ENCODE measurements around the gene CABYR. TPM values are rescaled to one million over a fixed set of nuclear protein-coding genes. Genes with fewer than 3 reads are reported as not detected.

CABYR gene
- total RNA-seq, 1 donor from 2014 or later: not detected

- H3K4me1 ChIP-seq: peaks cover 49% of the 10 kb centered on the region
- TF ChIP-seq, protein P1, sequence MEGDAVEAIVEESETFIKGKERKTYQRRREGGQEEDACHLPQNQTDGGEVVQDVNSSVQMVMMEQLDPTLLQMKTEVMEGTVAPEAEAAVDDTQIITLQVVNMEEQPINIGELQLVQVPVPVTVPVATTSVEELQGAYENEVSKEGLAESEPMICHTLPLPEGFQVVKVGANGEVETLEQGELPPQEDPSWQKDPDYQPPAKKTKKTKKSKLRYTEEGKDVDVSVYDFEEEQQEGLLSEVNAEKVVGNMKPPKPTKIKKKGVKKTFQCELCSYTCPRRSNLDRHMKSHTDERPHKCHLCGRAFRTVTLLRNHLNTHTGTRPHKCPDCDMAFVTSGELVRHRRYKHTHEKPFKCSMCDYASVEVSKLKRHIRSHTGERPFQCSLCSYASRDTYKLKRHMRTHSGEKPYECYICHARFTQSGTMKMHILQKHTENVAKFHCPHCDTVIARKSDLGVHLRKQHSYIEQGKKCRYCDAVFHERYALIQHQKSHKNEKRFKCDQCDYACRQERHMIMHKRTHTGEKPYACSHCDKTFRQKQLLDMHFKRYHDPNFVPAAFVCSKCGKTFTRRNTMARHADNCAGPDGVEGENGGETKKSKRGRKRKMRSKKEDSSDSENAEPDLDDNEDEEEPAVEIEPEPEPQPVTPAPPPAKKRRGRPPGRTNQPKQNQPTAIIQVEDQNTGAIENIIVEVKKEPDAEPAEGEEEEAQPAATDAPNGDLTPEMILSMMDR (IDR thresholded peaks at IDR 0.05; ENCODE audit: borderline replicate concordance): no peak
- peaks cover 6% of the 10 kb centered on the region for H3K36me3 ChIP-seq
- DNase-seq: no peak
- H3K4me3 ChIP-seq: no peak overlapping the region
- no peaks in the 10 kb centered on the region for H3K9me3 ChIP-seq (replicated peaks)
- no peaks in the 10 kb centered on the region for H3K27me3 ChIP-seq (ENCODE audit: low read depth)
- intact Hi-C loops (cut with micrococcal nuclease): no loop called here
- H3K27ac ChIP-seq (replicated peaks): no peak overlapping the region
These were observed 50.2 kb downstream of the CABYR start for GRCh38 chr18:24189007-24189528.

DNA sequence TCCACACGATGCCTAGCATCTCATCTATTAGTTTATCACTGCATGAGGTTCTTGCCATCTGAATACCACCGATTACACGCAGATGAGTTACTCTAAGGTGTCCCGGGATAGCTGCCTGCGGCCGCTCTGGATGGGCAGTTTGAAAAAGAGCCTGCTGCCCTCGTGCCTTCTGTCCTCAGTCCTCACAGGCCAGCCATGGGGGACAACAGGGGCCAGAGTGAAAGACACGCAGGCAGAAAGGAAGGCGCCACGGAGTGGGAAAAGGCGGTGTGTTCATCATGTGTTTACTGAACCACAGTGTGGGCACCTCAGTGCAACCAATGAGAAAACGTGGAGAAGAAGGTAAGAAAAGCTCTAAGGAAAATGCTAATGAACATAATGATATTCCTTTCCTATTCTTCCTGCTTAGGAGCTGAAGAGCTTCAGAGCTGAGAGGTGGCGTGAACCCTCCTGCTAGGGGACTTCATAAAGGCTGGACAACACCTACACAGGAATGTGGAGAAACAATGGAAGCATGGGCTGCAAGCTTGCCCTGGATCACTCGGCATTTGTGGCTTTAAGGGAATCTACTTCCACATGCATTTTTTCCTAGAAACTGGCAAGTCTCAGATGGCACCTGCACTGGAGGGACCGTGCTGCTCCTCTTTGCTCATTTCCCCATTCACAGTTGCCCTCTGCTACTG lies 50.9 kb downstream of the CABYR start:
- H3K4me3 ChIP-seq: no peak overlapping the region
- H3K36me3 ChIP-seq: peaks cover 11% of the 10 kb centered on the region
- no peak overlapping the region for H3K27ac ChIP-seq (replicated peaks)
- peaks cover 49% of the 10 kb centered on the region for H3K4me1 ChIP-seq
- intact Hi-C loops (cut with micrococcal nuclease): no loop called here
- DNase-seq: no peak
- H3K27me3 ChIP-seq (ENCODE audit: low read depth): no peaks in the 10 kb centered on the region
- TF ChIP-seq, protein P1 (IDR thresholded peaks at IDR 0.05; ENCODE audit: borderline replicate concordance): no peak
- H3K9me3 ChIP-seq (replicated peaks): no peaks in the 10 kb centered on the region

- intact Hi-C loops (cut with micrococcal nuclease): no loop called here
These were observed 51.7 kb downstream of the CABYR start for GRCh38 chr18:24190590-24190989.

GRCh38 chr18:24195296-24196053 lies 56.6 kb downstream of the CABYR start:
- Histone ChIP-seq H3K27ac (replicated peaks) (no peak overlapping the region), H3K36me3 (peaks cover 16% of the 10 kb centered on the region), H3K4me3 (no peak overlapping the region), H3K4me1 (peaks cover 36% of the 10 kb centered on the region), H3K27me3 (ENCODE audit: low read depth) (no peaks in the 10 kb centered on the region), H3K9me3 (replicated peaks) (no peaks in the 10 kb centered on the region)
- no peak for DNase-seq
- TF ChIP-seq, protein P1 (IDR thresholded peaks at IDR 0.05; ENCODE audit: borderline replicate concordance): no peak
- intact Hi-C loops (cut with micrococcal nuclease): no loop called here

More at GRCh38 chr18:24190590-24190989, 51.7 kb downstream of the CABYR start:
- Histone ChIP-seq H3K4me3 (no peak overlapping the region), H3K9me3 (replicated peaks) (no peaks in the 10 kb centered on the region), H3K36me3 (peaks cover 15% of the 10 kb centered on the region), H3K4me1 (peaks cover 49% of the 10 kb centered on the region), H3K27ac (replicated peaks) (no peak overlapping the region), H3K27me3 (ENCODE audit: low read depth) (no peaks in the 10 kb centered on the region)
- no peak for DNase-seq
- TF ChIP-seq, protein P1 (IDR thresholded peaks at IDR 0.05; ENCODE audit: borderline replicate concordance): no peak

GRCh38 chr18:24196764-24197163 lies 57.9 kb downstream of the CABYR start:
- no peak overlapping the region for H3K27ac ChIP-seq (replicated peaks)
- peaks cover 36% of the 10 kb centered on the region for H3K4me1 ChIP-seq
- no peaks in the 10 kb centered on the region for H3K9me3 ChIP-seq (replicated peaks)
- TF ChIP-seq, protein P1 (IDR thresholded peaks at IDR 0.05; ENCODE audit: borderline replicate concordance): no peak
- H3K4me3 ChIP-seq: no peak overlapping the region
- peaks cover 16% of the 10 kb centered on the region for H3K36me3 ChIP-seq
- no peak for DNase-seq
- intact Hi-C loops (cut with micrococcal nuclease): no loop called here
- H3K27me3 ChIP-seq (ENCODE audit: low read depth): no peaks in the 10 kb centered on the region
